ENCODE results near the gene AQR. TPM values are rescaled to one million over a fixed set of nuclear protein-coding genes. Genes with fewer than 3 reads are reported as not detected.
A peak's percentile ranks its signal among the peaks of the same experiment; 100 is the strongest.

The AQR gene
- total RNA-seq: 17.3 and 22.1 TPM in 2 replicates

DNA sequence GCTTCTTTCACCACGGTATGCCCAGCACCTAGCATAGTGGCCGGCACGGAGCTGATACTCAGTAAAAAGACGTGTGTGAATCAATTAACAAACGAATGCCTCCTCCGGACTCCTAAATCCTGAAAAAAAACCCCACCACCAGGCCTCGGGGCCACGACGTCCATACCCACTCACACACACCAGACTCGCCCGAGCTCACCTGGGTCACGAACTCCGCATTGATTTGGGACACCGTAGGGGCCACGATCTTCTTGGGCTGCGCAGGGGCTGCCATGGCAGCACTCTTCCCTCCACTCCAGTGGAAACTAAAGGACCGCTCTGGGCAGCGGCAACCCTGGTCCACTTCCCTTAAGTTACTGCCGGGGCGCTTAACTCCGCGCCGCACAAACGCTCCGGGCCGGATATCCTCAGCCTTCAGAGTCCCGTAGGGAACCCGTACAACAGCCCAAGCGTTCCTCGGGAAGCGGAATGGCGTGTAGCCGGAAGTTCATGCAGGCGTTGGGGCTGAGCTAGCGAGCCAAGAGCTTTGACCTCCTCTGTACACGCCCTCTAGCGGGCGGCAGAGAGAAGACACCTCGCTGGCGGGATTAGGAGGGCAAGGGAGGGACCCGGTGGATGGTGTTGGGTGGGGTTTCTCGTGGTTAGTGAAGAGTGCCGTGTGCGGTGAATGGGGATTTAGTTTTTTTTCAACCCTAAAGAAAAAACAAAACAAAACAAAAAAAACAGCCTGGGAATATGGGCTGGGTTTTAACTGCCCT is at the start of gene AQR:
Gene AQR, minus strand, starts transcription at position 403 of the 758 bp plus-strand sequence. Its CDS starts 129 bp downstream, at position 274.
- peak within 1 kb of the TSS; percentile 82 for H3K4me3 ChIP-seq (ENCODE audit: low read depth, low read length)
- TF ChIP-seq, protein P1, sequence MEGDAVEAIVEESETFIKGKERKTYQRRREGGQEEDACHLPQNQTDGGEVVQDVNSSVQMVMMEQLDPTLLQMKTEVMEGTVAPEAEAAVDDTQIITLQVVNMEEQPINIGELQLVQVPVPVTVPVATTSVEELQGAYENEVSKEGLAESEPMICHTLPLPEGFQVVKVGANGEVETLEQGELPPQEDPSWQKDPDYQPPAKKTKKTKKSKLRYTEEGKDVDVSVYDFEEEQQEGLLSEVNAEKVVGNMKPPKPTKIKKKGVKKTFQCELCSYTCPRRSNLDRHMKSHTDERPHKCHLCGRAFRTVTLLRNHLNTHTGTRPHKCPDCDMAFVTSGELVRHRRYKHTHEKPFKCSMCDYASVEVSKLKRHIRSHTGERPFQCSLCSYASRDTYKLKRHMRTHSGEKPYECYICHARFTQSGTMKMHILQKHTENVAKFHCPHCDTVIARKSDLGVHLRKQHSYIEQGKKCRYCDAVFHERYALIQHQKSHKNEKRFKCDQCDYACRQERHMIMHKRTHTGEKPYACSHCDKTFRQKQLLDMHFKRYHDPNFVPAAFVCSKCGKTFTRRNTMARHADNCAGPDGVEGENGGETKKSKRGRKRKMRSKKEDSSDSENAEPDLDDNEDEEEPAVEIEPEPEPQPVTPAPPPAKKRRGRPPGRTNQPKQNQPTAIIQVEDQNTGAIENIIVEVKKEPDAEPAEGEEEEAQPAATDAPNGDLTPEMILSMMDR (conservative IDR thresholded peaks at IDR 0.05; ENCODE audit: low read depth, low read length): peak; percentile 71
- DNase-seq (ENCODE audit: low read depth): peak; percentile 79

- no peak for DNase-seq (ENCODE audit: low read depth)
- TF ChIP-seq, protein P1 (conservative IDR thresholded peaks at IDR 0.05; ENCODE audit: low read depth, low read length): no peak
- H3K4me3 ChIP-seq (ENCODE audit: low read depth, low read length): no peak overlapping the region
Observed at GRCh38 chr15:35014241-35014640, 44.7 kb upstream of the AQR start.

DNA sequence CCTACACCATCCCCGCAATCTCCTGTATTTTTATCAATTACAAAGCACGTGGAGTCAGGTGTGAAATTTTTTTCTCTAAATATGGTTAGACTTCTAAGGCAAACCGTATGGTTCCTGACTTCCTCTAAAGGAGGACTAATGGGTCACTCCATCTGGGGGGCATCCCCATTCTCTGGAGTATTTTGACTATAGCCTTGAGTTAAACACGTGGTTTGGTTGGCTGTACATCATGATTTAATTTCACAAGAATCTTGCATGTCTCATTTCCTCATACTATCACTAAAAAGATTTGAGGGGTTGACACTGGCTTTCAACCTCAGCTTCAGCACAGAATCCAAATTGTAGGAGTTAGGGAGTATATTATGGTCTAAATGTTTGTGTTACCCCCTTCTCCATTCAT is 43.8 kb upstream of the AQR start:
- TF ChIP-seq, protein P1 (conservative IDR thresholded peaks at IDR 0.05; ENCODE audit: low read depth, low read length): no peak
- DNase-seq (ENCODE audit: low read depth): no peak

DNA sequence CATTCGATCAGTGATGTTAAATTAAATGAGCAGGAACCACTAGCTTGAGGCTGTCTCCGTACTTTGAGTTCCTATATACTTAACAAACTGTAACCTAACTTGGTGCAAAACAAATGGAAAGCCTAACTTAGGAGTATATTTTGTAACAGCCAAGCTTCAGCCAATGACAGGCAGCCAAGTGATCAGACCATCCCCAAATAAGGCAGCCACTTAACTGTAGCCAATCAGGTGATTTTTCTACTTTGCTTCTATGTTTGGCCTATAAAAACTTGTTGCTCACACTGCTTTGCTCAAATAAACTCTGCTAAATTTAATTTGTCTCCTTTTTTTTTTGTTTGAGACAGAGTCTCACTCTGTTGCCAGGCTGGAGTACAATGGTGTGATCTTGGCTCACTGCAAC is 37.9 kb upstream of the AQR start:
- H3K4me3 ChIP-seq (ENCODE audit: low read depth, low read length): no peak overlapping the region
- TF ChIP-seq, protein P1 (conservative IDR thresholded peaks at IDR 0.05; ENCODE audit: low read depth, low read length): no peak
- DNase-seq (ENCODE audit: low read depth): no peak

More for the DNA sequence above, 43.8 kb upstream of the AQR start:
- H3K4me3 ChIP-seq (ENCODE audit: low read depth, low read length): no peak overlapping the region

DNA sequence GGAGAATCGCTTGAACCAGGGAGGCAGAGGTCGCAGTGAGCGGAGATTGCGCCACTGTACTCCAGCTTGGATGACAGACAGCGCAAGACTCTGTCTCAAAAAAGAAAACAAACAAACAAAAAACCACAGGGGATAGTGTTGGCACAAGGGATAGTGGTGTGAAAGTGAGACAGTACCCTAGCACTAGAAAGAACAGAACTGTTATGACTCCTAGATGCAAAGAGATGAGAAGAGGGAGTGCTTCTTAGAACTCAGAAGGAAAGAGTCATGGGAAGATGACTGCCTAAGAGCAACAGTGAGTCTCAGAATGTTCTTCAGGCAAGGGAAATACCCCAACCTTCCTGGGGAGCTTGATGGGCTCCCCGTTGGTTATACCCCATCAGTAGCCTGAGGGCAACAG is 36.4 kb upstream of the AQR start:
- H3K4me3 ChIP-seq (ENCODE audit: low read depth, low read length): no peak overlapping the region
- DNase-seq (ENCODE audit: low read depth): no peak
- TF ChIP-seq, protein P1 (conservative IDR thresholded peaks at IDR 0.05; ENCODE audit: low read depth, low read length): no peak

- TF ChIP-seq, protein P1 (conservative IDR thresholded peaks at IDR 0.05; ENCODE audit: low read depth, low read length): no peak
- no peak for DNase-seq (ENCODE audit: low read depth)
- H3K4me3 ChIP-seq (ENCODE audit: low read depth, low read length): no peak overlapping the region
Observed at GRCh38 chr15:35003928-35004327, 34.4 kb upstream of the AQR start.

DNA sequence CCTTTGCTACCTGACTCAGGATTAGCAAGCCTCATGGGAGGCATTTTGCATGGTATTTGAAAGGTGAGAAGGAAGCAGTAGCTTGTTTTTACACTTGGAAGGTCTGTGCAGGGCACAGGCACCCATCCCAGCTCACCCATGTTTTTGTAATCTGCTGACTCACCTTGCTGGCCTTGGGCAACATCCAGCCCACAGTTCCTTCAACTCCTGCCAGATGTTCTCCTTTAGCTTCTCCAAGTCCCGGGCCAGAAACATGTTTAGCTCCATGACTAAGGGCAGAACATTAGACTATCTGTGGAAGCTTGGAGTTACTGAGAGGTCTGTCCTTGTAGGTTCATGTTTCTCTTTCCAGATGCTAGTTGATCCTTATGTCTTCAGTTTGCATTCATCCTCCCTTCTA is 31.0 kb upstream of the AQR start:
- no peak overlapping the region for H3K4me3 ChIP-seq (ENCODE audit: low read depth, low read length)
- TF ChIP-seq, protein P1 (conservative IDR thresholded peaks at IDR 0.05; ENCODE audit: low read depth, low read length): no peak
- DNase-seq (ENCODE audit: low read depth): no peak
